Epithelial cell of proximal tubule (primary cell): ENCODE data around the gene GJA5. TPM values are rescaled to one million over a fixed set of nuclear protein-coding genes. Genes with fewer than 3 reads are reported as not detected.
"Not testable (repeated sequence)": the region's sequence is repeated elsewhere in the genome, so short reads cannot be mapped to it uniquely, and the experiment has no call there.

ENCODE experiments used
- DNase-seq: peaks from one replicate; pipeline ENCODE4 v3.0.0-alpha.2; 2011; ENCODE audit warnings: low read depth
- H3K4me3 ChIP-seq: 2 replicates; pipeline ENCODE4 v1.5.1; 2011; ENCODE audit warnings: low read depth, mild to moderate bottlenecking, low read length
- total RNA-seq: library from RNA; depleted of rRNA; stranded (reverse); fragments of >200 nt; gene quantifications from 2 replicates; pipeline ENCODE4 v1.2.3, GENCODE V29; 2015
- TF ChIP-seq, protein P1 (sequence below): conservative IDR thresholded peaks from 2 replicates; pipeline ENCODE4 v1.5.1; 2012; ENCODE audit warnings: low read depth, mild to moderate bottlenecking, low read length

Gene GJA5
- total RNA-seq, 1 donor from 2014 or later = 1.2 TPM

GRCh38 chr1:147735423-147735822 is 25.0 kb downstream of the GJA5 start:
- TF ChIP-seq, protein P1, sequence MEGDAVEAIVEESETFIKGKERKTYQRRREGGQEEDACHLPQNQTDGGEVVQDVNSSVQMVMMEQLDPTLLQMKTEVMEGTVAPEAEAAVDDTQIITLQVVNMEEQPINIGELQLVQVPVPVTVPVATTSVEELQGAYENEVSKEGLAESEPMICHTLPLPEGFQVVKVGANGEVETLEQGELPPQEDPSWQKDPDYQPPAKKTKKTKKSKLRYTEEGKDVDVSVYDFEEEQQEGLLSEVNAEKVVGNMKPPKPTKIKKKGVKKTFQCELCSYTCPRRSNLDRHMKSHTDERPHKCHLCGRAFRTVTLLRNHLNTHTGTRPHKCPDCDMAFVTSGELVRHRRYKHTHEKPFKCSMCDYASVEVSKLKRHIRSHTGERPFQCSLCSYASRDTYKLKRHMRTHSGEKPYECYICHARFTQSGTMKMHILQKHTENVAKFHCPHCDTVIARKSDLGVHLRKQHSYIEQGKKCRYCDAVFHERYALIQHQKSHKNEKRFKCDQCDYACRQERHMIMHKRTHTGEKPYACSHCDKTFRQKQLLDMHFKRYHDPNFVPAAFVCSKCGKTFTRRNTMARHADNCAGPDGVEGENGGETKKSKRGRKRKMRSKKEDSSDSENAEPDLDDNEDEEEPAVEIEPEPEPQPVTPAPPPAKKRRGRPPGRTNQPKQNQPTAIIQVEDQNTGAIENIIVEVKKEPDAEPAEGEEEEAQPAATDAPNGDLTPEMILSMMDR = no peak
- DNase-seq = no peak
- no peak overlapping the region for H3K4me3 ChIP-seq

DNA sequence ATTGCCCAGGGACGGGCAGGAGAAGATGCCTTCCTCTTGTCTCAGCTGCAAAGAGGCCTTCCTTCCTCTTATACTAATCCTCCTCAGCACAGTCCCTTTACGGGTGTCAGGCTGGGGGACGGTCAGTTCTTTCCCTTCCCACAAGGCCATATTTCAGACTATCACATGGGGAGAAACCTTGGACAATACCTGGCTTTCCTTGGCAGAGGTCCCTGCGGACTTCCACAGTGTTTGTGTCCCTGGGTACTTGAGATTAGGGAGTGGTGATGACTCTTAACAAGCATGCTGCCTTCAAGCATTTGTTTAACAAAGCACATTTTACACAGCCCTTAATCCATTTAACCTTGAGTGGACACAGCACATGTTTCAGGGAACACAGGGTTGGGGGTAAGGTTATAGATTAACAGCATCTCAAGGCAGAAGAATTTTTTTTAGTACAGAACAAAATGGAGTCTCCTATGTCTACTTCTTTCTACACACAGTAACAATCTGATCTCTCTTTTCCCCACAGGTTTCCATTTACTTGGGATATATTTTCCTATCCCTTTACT is 26.0 kb downstream of the GJA5 start:
- H3K4me3 ChIP-seq, DNase-seq: not testable (repeated sequence)

DNA sequence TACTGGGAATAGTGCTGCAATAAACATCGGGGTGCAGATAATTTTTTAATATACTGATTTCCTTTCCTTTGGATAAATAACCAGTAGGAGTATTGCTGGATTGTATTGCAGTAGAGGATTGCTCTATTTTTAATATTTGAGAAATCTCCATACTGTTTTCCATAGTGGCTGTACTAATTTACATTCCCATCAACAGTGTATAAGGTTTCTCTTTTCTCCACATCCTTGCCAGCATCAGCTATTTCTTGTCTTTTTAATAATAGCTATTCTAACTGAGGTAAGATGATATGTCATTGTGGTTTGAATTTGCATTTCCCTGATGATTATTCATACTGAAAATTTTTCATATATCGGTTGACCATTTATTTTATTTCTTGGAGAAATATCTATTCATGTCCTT is 31.1 kb downstream of the GJA5 start:
- TF ChIP-seq, protein P1 = no peak

DNA sequence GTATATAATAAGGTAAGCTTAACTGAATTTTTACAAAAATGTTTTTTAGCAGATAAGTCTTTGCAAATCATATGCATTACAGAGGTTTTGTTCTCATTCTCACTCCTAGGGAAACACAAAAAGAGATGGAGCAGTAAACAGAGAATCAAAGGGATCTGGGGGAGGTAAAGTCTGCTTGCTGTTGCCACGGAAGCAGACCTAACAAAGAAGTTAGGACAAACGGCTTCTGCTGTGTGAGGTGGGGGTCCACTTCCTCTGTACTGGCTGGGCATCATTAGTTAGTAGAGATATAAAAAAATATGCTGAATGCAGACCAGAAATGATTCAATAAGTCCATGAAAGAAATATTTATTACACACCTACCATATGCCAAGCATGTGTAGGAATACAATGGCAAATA is 34.2 kb downstream of the GJA5 start:
- TF ChIP-seq, protein P1 = no peak
- DNase-seq = no peak

More for the DNA sequence above, 31.1 kb downstream of the GJA5 start:
- H3K4me3 ChIP-seq = no peak overlapping the region
- DNase-seq = no peak

DNA sequence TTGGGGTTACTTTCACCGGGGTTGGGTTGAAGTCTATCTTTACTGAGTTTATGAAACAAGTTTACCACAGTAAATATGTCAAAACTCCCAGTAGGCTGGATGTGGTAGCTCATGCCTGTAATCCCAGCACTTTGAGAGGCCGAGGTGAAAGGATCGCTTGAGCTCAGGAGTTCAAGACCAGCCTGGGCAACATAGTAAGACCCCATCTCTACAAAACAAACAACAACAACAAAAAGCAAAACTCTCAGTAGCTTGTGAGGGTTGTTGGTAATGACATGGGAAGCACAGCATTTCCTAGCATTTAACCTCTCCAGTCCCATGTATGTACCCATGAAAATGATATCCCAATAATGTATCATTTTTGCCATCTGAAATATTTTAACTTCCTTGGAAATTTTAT is 34.7 kb downstream of the GJA5 start:
- no peak overlapping the region for H3K4me3 ChIP-seq
- TF ChIP-seq, protein P1 = no peak
- no peak for DNase-seq

More for the DNA sequence above, 34.2 kb downstream of the GJA5 start:
- H3K4me3 ChIP-seq = no peak overlapping the region

GRCh38 chr1:147723691-147724323 is 36.6 kb downstream of the GJA5 start:
- no peak overlapping the region for H3K4me3 ChIP-seq
- TF ChIP-seq, protein P1 = peak; percentile 80
- DNase-seq = no peak

DNA sequence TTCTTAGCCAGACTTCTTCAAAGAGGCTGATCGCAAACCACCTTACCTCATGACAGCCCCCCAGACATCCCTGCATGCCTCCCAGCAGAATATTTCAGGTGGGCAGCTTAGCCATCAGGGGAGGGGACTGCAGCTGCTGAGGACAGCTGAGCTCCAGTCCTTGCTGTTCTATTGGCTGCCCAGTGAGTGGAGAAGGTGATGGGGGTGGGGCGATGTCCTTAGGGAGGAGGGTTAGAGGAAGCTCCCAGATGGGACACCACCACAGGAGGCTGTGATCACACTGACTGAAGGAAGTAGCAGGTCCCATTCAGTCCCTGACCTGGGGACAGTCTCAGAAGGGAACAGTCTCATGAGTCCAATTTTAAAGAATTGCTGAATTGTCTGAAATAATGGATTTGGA is 38.3 kb downstream of the GJA5 start:
- TF ChIP-seq, protein P1 = no peak
- H3K4me3 ChIP-seq = no peak overlapping the region
- DNase-seq = no peak
